SK-N-SH (cell line): ENCODE results near the gene DMRT3.

Experiments
- FOSL2 ChIP-seq: IDR thresholded peaks from 2 replicates; pipeline ENCODE4 v1.4.0; 2012; ENCODE audit warnings: low read depth, mild to moderate bottlenecking, moderate library complexity, borderline replicate concordance
- NFIC ChIP-seq: IDR thresholded peaks from 2 replicates; pipeline ENCODE4 v1.4.0; 2012; ENCODE audit warnings: borderline replicate concordance
- POLR2AphosphoS5 ChIP-seq: IDR thresholded peaks from 2 replicates; pipeline ENCODE4 v1.6.1; 2012; ENCODE audit warnings: low read depth, low read length
- TF ChIP-seq, protein P1 (sequence below): fragments of 200-600 bp; sonication (generic); IDR thresholded peaks from 2 replicates; pipeline ENCODE4 v1.6.1; 2017; ENCODE audit warnings: antibody characterized with exemption, mild to moderate bottlenecking, moderate library complexity
- TF ChIP-seq, protein P2 (sequence below): IDR thresholded peaks from 2 replicates; pipeline ENCODE4 v1.4.0; 2012; ENCODE audit warnings: low read depth

DNA sequence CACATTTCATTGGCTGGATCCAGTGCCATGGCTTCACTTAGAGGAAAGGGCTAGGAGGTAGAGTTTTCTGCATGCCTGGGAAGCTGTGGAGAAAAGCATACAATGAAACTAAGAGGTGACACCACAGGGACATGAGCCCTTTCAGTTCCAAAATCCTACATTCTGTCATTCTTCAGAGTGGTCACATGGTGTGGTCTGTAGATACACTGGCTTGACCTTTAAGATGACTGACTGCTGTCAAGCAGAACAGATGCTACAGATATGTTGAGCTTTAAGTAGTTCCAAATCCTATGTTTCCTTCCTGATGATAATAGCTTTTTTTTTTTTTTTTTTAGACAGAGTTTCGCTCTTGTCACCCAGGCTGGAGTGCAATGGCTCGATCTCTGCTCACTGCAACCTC lies 26.2 kb downstream of the DMRT3 start:
- TF ChIP-seq NFIC (no peak), POLR2AphosphoS5 (no peak), FOSL2 (no peak)
- TF ChIP-seq, protein P1, sequence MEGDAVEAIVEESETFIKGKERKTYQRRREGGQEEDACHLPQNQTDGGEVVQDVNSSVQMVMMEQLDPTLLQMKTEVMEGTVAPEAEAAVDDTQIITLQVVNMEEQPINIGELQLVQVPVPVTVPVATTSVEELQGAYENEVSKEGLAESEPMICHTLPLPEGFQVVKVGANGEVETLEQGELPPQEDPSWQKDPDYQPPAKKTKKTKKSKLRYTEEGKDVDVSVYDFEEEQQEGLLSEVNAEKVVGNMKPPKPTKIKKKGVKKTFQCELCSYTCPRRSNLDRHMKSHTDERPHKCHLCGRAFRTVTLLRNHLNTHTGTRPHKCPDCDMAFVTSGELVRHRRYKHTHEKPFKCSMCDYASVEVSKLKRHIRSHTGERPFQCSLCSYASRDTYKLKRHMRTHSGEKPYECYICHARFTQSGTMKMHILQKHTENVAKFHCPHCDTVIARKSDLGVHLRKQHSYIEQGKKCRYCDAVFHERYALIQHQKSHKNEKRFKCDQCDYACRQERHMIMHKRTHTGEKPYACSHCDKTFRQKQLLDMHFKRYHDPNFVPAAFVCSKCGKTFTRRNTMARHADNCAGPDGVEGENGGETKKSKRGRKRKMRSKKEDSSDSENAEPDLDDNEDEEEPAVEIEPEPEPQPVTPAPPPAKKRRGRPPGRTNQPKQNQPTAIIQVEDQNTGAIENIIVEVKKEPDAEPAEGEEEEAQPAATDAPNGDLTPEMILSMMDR = no peak
- TF ChIP-seq, protein P2, sequence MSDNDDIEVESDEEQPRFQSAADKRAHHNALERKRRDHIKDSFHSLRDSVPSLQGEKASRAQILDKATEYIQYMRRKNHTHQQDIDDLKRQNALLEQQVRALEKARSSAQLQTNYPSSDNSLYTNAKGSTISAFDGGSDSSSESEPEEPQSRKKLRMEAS = no peak
